GM23338 (cell line): Measurements from ENCODE around the gene GGA1. TPM values are rescaled to one million over a fixed set of nuclear protein-coding genes. Genes with fewer than 3 reads are reported as not detected.

Experiments
- ATAC-seq: fragments of 200-7000 bp; cut with Tn5 transposase; 3 replicates; pipeline ENCODE4 v1.9.1; 2020
- DNase-seq: peaks from one replicate; pipeline ENCODE4 v3.0.0-alpha.2; 2015; ENCODE audit warnings: low spot score
- H2AFZ ChIP-seq: fragments of 200-600 bp; sonication (generic); 2 replicates; pipeline ENCODE4 v1.8.0; 2016; ENCODE audit warnings: antibody characterized with exemption, mild to moderate bottlenecking, moderate library complexity
- H3F3A ChIP-seq: fragments of 200-600 bp; sonication (generic); replicated peaks from 2 replicates; pipeline ENCODE4 v1.8.0; 2017; ENCODE audit warnings: antibody characterized with exemption, mixed run types, low read depth
- H3K27ac ChIP-seq: fragments of 200-600 bp; sonication (generic); 2 replicates; pipeline ENCODE4 v1.6.1; 2016; ENCODE audit warnings: low read depth
- H3K27me3 ChIP-seq: fragments of 200-600 bp; sonication (generic); 2 replicates; pipeline ENCODE4 v1.8.0; 2016; ENCODE audit warnings: mild to moderate bottlenecking, mixed run types, moderate library complexity; ENCODE audit not compliant: insufficient read depth
- H3K36me3 ChIP-seq: fragments of 200-600 bp; sonication (generic); 2 replicates; pipeline ENCODE4 v1.8.0; 2016; ENCODE audit warnings: mild to moderate bottlenecking; ENCODE audit not compliant: insufficient read depth
- H3K4me1 ChIP-seq: fragments of 200-600 bp; sonication (generic); 2 replicates; pipeline ENCODE4 v1.8.0; 2016; ENCODE audit warnings: mild to moderate bottlenecking, moderate library complexity; ENCODE audit not compliant: insufficient read depth
- H3K4me2 ChIP-seq: fragments of 200-600 bp; sonication (generic); 2 replicates; pipeline ENCODE4 v1.7.1; 2017; ENCODE audit warnings: mixed run types
- H3K4me3 ChIP-seq: fragments of 200-600 bp; sonication (generic); 2 replicates; pipeline ENCODE4 v1.6.1; 2016; ENCODE audit warnings: mixed run types
- H3K79me2 ChIP-seq: fragments of 200-600 bp; sonication (generic); replicated peaks from 2 replicates; pipeline ENCODE4 v1.8.0; 2017; ENCODE audit warnings: mild to moderate bottlenecking; ENCODE audit not compliant: insufficient read depth
- H3K9me2 ChIP-seq: fragments of 200-600 bp; sonication (generic); 2 replicates; pipeline ENCODE4 v1.8.0; 2017; ENCODE audit not compliant: insufficient read depth
- H4K20me1 ChIP-seq: fragments of 200-600 bp; sonication (generic); replicated peaks from 2 replicates; pipeline ENCODE4 v1.8.0; 2017; ENCODE audit warnings: mild to moderate bottlenecking; ENCODE audit not compliant: insufficient read depth
- H3K27ac Mint-ChIP-seq: 2 replicates; pipeline ENCODE4 v1.8.0; 2020; ENCODE audit warnings: inconsistent platforms, mild to moderate bottlenecking, moderate library complexity, mixed read lengths
- H3K27me3 Mint-ChIP-seq: 3 replicates; pipeline ENCODE4 v1.8.0; 2022; ENCODE audit warnings: low read depth, mild to moderate bottlenecking, moderate library complexity, mixed read lengths, inconsistent platforms; ENCODE audit not compliant: insufficient read depth, poor library complexity
- H3K36me3 Mint-ChIP-seq: 3 replicates; pipeline ENCODE4 v1.8.0; 2021; ENCODE audit warnings: low read depth, mild to moderate bottlenecking, inconsistent platforms, moderate library complexity, mixed read lengths
- H3K4me1 Mint-ChIP-seq: 3 replicates; pipeline ENCODE4 v1.8.0; 2020; ENCODE audit warnings: mild to moderate bottlenecking, inconsistent platforms, mixed read lengths
- H3K4me3 Mint-ChIP-seq: 3 replicates; pipeline ENCODE4 v1.8.0; 2021; ENCODE audit warnings: moderate library complexity, mild to moderate bottlenecking, inconsistent platforms, mixed read lengths
- H3K9me3 Mint-ChIP-seq: 3 replicates; pipeline ENCODE4 v1.8.0; 2020; ENCODE audit warnings: moderate library complexity, mild to moderate bottlenecking, inconsistent platforms, mixed read lengths
- polyA plus RNA-seq: library from polyadenylated mRNA; unstranded; fragments of >200 nt; fragmentation: Nextera tagmentation; extraction: Ambion mirVana; gene quantifications from 2 replicates; pipeline ENCODE4 v1.2.1, GENCODE V29; 2016
- total RNA-seq: library from RNA; depleted of rRNA; stranded (reverse); fragments of >200 nt; shearing (Covaris generic); gene quantifications from 2 replicates; pipeline ENCODE4 v1.2.3, GENCODE V29; 2014
- TF ChIP-seq, protein P1 (sequence below): IDR thresholded peaks from one replicate; pipeline ENCODE4 v1.6.1; 2018; ENCODE audit warnings: antibody characterized with exemption; ENCODE audit not compliant: unreplicated experiment
- TF ChIP-seq, protein P2 (sequence below): IDR thresholded peaks from 2 replicates; pipeline ENCODE4 v1.6.1; 2016; ENCODE audit warnings: antibody characterized with exemption
- TF ChIP-seq, protein P3 (sequence below), 2 experiments: fragments of 200-600 bp in 1 of 2; sonication (generic) in 1 of 2; conservative IDR thresholded peaks; 2 replicates each; pipeline versions ENCODE4 v1.5.1 to v1.6.1; 2016 to 2017; ENCODE audit warnings: antibody characterized with exemption in 2 of 2, low read depth in 2 of 2, mild to moderate bottlenecking in 2 of 2, moderate library complexity in 1 of 2

Gene GGA1
- total and polyA plus RNA-seq, 2 experiments from 2014 or later = 36.9 to 57.1 TPM

DNA sequence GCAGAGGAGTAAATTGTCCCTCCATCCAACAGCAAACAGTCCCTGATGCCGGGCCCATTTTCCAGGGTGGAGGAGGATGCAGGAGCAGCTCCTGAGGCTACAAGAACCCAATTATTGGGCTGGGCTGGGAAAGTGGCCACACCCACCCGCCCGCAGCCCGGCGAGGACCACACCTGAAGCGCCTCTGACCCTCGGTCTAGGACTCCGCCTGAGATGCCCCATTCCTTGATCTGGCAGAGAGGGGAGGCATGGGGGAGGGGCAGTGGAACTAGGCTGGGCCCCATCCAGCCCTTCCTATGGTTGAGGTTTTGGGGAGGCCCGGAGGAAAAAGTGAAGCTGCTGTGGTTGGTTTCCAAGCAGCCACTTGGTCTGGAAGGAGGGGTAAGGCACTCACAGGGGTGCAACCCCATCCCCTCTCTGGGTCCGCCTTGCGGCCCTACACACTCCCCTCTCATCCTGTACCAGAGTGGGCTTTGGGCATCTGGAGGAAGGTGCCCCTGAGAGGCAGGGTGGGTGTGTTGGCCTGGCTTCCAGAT, 64.4 kb downstream of the GGA1 start:
- no peak overlapping the region for H3K4me3 Mint-ChIP-seq
- peaks cover 18% of the 10 kb centered on the region for H3K4me1 Mint-ChIP-seq
- peaks cover 11% of the 10 kb centered on the region; the same call in 1 of the 2 replicates for H3K4me1 ChIP-seq
- no peak for DNase-seq
- H3K4me2 ChIP-seq = no peak overlapping the region
- H3K27ac ChIP-seq = no peak overlapping the region
- no peaks in the 10 kb centered on the region for H3K36me3 ChIP-seq
- H3K27me3 Mint-ChIP-seq = peaks cover 15% of the 10 kb centered on the region
- TF ChIP-seq, protein P1, sequence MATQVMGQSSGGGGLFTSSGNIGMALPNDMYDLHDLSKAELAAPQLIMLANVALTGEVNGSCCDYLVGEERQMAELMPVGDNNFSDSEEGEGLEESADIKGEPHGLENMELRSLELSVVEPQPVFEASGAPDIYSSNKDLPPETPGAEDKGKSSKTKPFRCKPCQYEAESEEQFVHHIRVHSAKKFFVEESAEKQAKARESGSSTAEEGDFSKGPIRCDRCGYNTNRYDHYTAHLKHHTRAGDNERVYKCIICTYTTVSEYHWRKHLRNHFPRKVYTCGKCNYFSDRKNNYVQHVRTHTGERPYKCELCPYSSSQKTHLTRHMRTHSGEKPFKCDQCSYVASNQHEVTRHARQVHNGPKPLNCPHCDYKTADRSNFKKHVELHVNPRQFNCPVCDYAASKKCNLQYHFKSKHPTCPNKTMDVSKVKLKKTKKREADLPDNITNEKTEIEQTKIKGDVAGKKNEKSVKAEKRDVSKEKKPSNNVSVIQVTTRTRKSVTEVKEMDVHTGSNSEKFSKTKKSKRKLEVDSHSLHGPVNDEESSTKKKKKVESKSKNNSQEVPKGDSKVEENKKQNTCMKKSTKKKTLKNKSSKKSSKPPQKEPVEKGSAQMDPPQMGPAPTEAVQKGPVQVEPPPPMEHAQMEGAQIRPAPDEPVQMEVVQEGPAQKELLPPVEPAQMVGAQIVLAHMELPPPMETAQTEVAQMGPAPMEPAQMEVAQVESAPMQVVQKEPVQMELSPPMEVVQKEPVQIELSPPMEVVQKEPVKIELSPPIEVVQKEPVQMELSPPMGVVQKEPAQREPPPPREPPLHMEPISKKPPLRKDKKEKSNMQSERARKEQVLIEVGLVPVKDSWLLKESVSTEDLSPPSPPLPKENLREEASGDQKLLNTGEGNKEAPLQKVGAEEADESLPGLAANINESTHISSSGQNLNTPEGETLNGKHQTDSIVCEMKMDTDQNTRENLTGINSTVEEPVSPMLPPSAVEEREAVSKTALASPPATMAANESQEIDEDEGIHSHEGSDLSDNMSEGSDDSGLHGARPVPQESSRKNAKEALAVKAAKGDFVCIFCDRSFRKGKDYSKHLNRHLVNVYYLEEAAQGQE = no peak
- TF ChIP-seq, protein P2, sequence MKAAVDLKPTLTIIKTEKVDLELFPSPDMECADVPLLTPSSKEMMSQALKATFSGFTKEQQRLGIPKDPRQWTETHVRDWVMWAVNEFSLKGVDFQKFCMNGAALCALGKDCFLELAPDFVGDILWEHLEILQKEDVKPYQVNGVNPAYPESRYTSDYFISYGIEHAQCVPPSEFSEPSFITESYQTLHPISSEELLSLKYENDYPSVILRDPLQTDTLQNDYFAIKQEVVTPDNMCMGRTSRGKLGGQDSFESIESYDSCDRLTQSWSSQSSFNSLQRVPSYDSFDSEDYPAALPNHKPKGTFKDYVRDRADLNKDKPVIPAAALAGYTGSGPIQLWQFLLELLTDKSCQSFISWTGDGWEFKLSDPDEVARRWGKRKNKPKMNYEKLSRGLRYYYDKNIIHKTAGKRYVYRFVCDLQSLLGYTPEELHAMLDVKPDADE = no peak
- TF ChIP-seq, protein P3, sequence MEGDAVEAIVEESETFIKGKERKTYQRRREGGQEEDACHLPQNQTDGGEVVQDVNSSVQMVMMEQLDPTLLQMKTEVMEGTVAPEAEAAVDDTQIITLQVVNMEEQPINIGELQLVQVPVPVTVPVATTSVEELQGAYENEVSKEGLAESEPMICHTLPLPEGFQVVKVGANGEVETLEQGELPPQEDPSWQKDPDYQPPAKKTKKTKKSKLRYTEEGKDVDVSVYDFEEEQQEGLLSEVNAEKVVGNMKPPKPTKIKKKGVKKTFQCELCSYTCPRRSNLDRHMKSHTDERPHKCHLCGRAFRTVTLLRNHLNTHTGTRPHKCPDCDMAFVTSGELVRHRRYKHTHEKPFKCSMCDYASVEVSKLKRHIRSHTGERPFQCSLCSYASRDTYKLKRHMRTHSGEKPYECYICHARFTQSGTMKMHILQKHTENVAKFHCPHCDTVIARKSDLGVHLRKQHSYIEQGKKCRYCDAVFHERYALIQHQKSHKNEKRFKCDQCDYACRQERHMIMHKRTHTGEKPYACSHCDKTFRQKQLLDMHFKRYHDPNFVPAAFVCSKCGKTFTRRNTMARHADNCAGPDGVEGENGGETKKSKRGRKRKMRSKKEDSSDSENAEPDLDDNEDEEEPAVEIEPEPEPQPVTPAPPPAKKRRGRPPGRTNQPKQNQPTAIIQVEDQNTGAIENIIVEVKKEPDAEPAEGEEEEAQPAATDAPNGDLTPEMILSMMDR (conservative IDR thresholded peaks at IDR 0.05; ENCODE audit: low read depth in 2 of 2) = no peak
- H3K9me2 ChIP-seq = no peaks in the 10 kb centered on the region
- H3K79me2 ChIP-seq = no peaks in the 10 kb centered on the region
- no peak overlapping the region for H3K27ac Mint-ChIP-seq
- no peak overlapping the region for H3K4me3 ChIP-seq
- H3F3A ChIP-seq = peaks cover 22% of the 10 kb centered on the region; the same call in 1 of the 2 replicates
- no peak overlapping the region for H2AFZ ChIP-seq
- peaks cover 3% of the 10 kb centered on the region; the same call in 1 of the 3 replicates for H3K36me3 Mint-ChIP-seq
- H3K9me3 Mint-ChIP-seq = no peaks in the 10 kb centered on the region
- H4K20me1 ChIP-seq = no peaks in the 10 kb centered on the region
- no peak for ATAC-seq
- no peaks in the 10 kb centered on the region for H3K27me3 ChIP-seq

DNA sequence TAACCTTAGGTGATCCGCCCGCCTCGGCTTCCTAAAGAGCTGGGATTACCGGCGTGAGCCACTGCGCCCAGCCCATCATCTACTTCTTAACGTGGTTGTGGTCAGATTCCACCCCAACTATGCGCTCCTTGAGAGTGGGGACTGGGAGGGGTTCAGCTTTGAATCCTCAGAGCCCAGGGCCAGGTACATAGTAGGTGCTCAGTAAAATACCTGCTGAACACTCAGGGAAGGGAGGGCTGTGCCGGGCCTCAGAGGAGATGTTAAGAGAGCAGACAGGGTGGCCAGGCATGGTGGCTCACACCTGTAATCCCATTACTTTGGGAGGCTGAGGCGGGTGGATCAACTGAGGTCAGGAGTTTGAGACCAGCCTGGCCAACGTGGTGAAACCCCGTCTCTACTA, 65.6 kb downstream of the GGA1 start:
- Histone ChIP-seq H3K4me1 (peaks cover 11% of the 10 kb centered on the region; the same call in 1 of the 2 replicates), H3K4me2 (no peak overlapping the region), H3F3A (peaks cover 22% of the 10 kb centered on the region; the same call in 1 of the 2 replicates), H3K27me3 (no peaks in the 10 kb centered on the region), H4K20me1 (no peaks in the 10 kb centered on the region), H3K4me3 (no peak overlapping the region), H2AFZ (no peak overlapping the region), H3K9me2 (no peaks in the 10 kb centered on the region), H3K27ac (no peak overlapping the region), H3K79me2 (no peaks in the 10 kb centered on the region), H3K36me3 (no peaks in the 10 kb centered on the region)
- peaks cover 12% of the 10 kb centered on the region for H3K27me3 Mint-ChIP-seq
- no peak for ATAC-seq
- no peak for DNase-seq
- no peaks in the 10 kb centered on the region for H3K9me3 Mint-ChIP-seq
- H3K36me3 Mint-ChIP-seq = 0 out of 3 replicates have a peak, but pooled peaks cover 3% of the 10 kb centered on the region
- no peak overlapping the region for H3K4me3 Mint-ChIP-seq
- no peak overlapping the region for H3K27ac Mint-ChIP-seq
- H3K4me1 Mint-ChIP-seq = peaks cover 17% of the 10 kb centered on the region
- TF ChIP-seq, protein P2 = no peak
- TF ChIP-seq, protein P3 (conservative IDR thresholded peaks at IDR 0.05; ENCODE audit: low read depth in 2 of 2) = no peak
